ES-I3 (cell line): ENCODE results near the gene PLCXD1.
"Not testable (repeated sequence)": the region's sequence is repeated elsewhere in the genome, so short reads cannot be mapped to it uniquely, and the experiment has no call there.

Source experiments
- H3K36me3 ChIP-seq: 2 replicates; pipeline ENCODE4 v1.6.1; 2013; ENCODE audit warnings: mild to moderate bottlenecking, low read length, control low read depth, moderate library complexity; ENCODE audit not compliant: insufficient read depth
- H3K4me1 ChIP-seq: 2 replicates; pipeline ENCODE4 v1.6.1; 2013; ENCODE audit warnings: mild to moderate bottlenecking, control low read depth, low read length; ENCODE audit not compliant: insufficient read depth
- H3K9ac ChIP-seq: 2 replicates; pipeline ENCODE4 v1.6.1; 2013; ENCODE audit warnings: low read depth, mild to moderate bottlenecking, low read length, moderate library complexity
- H3K9me3 ChIP-seq: 2 replicates; pipeline ENCODE4 v1.6.1; 2013; ENCODE audit warnings: mild to moderate bottlenecking, low read length, moderate library complexity; ENCODE audit not compliant: control insufficient read depth, insufficient read depth

PLCXD1 gene

GRCh38 chrX:349196-349595 lies 68.0 kb downstream of the PLCXD1 start:
- Histone ChIP-seq H3K9ac (no peak overlapping the region), H3K36me3 (no peaks in the 10 kb centered on the region; the same call in 1 of the 2 replicates), H3K9me3 (no peaks in the 10 kb centered on the region), H3K4me1 (no peaks in the 10 kb centered on the region)

GRCh38 chrX:349702-350101 lies 68.5 kb downstream of the PLCXD1 start:
- Histone ChIP-seq H3K36me3 (no peaks in the 10 kb centered on the region; the same call in 1 of the 2 replicates), H3K9ac (no peak overlapping the region), H3K9me3 (no peaks in the 10 kb centered on the region), H3K4me1 (no peaks in the 10 kb centered on the region)

- Histone ChIP-seq H3K9ac (no peak overlapping the region), H3K9me3 (no peaks in the 10 kb centered on the region), H3K36me3 (no peaks in the 10 kb centered on the region; the same call in 1 of the 2 replicates), H3K4me1 (no peaks in the 10 kb centered on the region)
Observed at GRCh38 chrX:350148-350533, 69.0 kb downstream of the PLCXD1 start.

GRCh38 chrX:350534-351323 lies 69.5 kb downstream of the PLCXD1 start:
- H3K9ac ChIP-seq, result no peak overlapping the region
- H3K4me1 ChIP-seq, result no peaks in the 10 kb centered on the region
- no peaks in the 10 kb centered on the region for H3K9me3 ChIP-seq
- H3K36me3 ChIP-seq, result no peaks in the 10 kb centered on the region; the same call in 1 of the 2 replicates

GRCh38 chrX:351324-351641 lies 70.1 kb downstream of the PLCXD1 start:
- not testable (repeated sequence) for H3K36me3 ChIP-seq, H3K4me1 ChIP-seq, H3K9me3 ChIP-seq, H3K9ac ChIP-seq

GRCh38 chrX:351736-352135 lies 70.6 kb downstream of the PLCXD1 start:
- Histone ChIP-seq H3K4me1 (no peaks in the 10 kb centered on the region), H3K36me3 (peaks cover 2% of the 10 kb centered on the region; the same call in 1 of the 2 replicates), H3K9me3 (no peaks in the 10 kb centered on the region), H3K9ac (no peak overlapping the region)

GRCh38 chrX:352181-352580 lies 71.0 kb downstream of the PLCXD1 start:
- Histone ChIP-seq H3K9ac (no peak overlapping the region), H3K9me3 (no peaks in the 10 kb centered on the region), H3K4me1 (no peaks in the 10 kb centered on the region), H3K36me3 (peaks cover 2% of the 10 kb centered on the region; the same call in 1 of the 2 replicates)

- Histone ChIP-seq H3K4me1 (no peaks in the 10 kb centered on the region; the same call in 1 of the 2 replicates), H3K9me3 (no peaks in the 10 kb centered on the region), H3K9ac (no peak overlapping the region), H3K36me3 (peaks cover 2% of the 10 kb centered on the region; the same call in 1 of the 2 replicates)
Observed at GRCh38 chrX:352582-353314, 71.6 kb downstream of the PLCXD1 start.
